ENCODE measurements around the gene CD58.
A peak's percentile ranks its signal among the peaks of the same experiment; 100 is the strongest.

DNA sequence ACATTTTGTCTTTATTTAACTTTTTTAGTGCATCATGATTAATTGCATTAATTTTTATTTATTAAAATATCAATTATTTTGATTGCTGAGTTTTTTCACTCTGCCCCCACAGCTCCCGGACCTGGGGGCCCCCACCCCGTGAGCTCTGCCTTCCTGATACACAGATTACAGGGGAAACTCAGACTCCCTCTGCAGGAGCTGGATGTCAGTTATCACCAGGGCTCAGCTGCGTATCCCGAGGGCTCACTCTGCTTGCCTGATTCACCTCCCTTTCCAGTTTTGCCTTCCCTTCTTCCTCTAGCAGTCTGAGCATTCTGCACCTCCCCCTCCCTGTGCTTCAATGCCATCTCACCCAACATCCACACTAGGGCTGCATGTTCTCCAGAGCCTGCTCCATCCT, 99.6 kb downstream of the CD58 start:
- TF ChIP-seq, protein P1, sequence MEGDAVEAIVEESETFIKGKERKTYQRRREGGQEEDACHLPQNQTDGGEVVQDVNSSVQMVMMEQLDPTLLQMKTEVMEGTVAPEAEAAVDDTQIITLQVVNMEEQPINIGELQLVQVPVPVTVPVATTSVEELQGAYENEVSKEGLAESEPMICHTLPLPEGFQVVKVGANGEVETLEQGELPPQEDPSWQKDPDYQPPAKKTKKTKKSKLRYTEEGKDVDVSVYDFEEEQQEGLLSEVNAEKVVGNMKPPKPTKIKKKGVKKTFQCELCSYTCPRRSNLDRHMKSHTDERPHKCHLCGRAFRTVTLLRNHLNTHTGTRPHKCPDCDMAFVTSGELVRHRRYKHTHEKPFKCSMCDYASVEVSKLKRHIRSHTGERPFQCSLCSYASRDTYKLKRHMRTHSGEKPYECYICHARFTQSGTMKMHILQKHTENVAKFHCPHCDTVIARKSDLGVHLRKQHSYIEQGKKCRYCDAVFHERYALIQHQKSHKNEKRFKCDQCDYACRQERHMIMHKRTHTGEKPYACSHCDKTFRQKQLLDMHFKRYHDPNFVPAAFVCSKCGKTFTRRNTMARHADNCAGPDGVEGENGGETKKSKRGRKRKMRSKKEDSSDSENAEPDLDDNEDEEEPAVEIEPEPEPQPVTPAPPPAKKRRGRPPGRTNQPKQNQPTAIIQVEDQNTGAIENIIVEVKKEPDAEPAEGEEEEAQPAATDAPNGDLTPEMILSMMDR (IDR thresholded peaks at IDR 0.05 in 2 of 3, conservative IDR thresholded peaks at IDR 0.05 in 1 of 3; ENCODE audit: insufficient read depth in 2 of 3, low read depth in 1 of 3, low read length in 3 of 3): peak; percentile 10 to 30 (median 28); a peak in 2 of 6 replicates
- TF ChIP-seq SMC3 (conservative IDR thresholded peaks at IDR 0.05; ENCODE audit: insufficient read depth, low read depth, low read length) (no peak), ELF4 (CRISPR knock-in tag; IDR thresholded peaks at IDR 0.05) (no peak), POLR2AphosphoS5 (IDR thresholded peaks at IDR 0.05; ENCODE audit: control insufficient read depth, insufficient read depth, low read depth, low read length) (no peak), YY1 (IDR thresholded peaks at IDR 0.05; ENCODE audit: borderline replicate concordance in 1 of 3, control insufficient read depth in 1 of 3, extremely low read depth in 1 of 3, insufficient read depth in 3 of 3, insufficient read length in 1 of 3, insufficient replicate concordance in 2 of 3, low read depth in 1 of 3, low read length in 2 of 3) (no peak), ZBTB7A (IDR thresholded peaks at IDR 0.05; ENCODE audit: borderline replicate concordance, control insufficient read depth, low read depth, low read length) (no peak), ZNF431 (CRISPR knock-in tag; IDR thresholded peaks at IDR 0.05) (no peak), SIN3B (IDR thresholded peaks at IDR 0.05; ENCODE audit: low read depth) (no peak), POLR2A (conservative IDR thresholded peaks at IDR 0.05) (no peak)
- TF ChIP-seq, protein P2, sequence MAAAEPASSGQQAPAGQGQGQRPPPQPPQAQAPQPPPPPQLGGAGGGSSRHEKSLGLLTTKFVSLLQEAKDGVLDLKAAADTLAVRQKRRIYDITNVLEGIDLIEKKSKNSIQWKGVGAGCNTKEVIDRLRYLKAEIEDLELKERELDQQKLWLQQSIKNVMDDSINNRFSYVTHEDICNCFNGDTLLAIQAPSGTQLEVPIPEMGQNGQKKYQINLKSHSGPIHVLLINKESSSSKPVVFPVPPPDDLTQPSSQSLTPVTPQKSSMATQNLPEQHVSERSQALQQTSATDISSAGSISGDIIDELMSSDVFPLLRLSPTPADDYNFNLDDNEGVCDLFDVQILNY (CRISPR knock-in tag; IDR thresholded peaks at IDR 0.05): no peak
